ENCODE data around the gene SREBF1. TPM values are rescaled to one million over a fixed set of nuclear protein-coding genes. Genes with fewer than 3 reads are reported as not detected.

SREBF1 gene
- total RNA-seq, 3 donors from 2014 or later = 161 to 179 (median 170) TPM

GRCh38 chr17:17831208-17832031 is 5.4 kb downstream of the SREBF1 start:
- Histone ChIP-seq H3K9me3 (no peaks in the 10 kb centered on the region), H3K4me1 (ENCODE audit: low read depth) (peaks cover 53% of the 10 kb centered on the region), H3K4me3 (no peak overlapping the region), H3K36me3 (ENCODE audit: low read depth) (no peaks in the 10 kb centered on the region)
- no peak for ATAC-seq
- no peak for DNase-seq
- no peak for TF ChIP-seq CTCF (IDR thresholded peaks at IDR 0.05)
- intact Hi-C loops (cut with DNase I, micrococcal nuclease) = no loop called here

- no peak for TF ChIP-seq CTCF (IDR thresholded peaks at IDR 0.05)
- ATAC-seq = peak; percentile 79
- peaks cover 56% of the 10 kb centered on the region for H3K4me1 ChIP-seq (ENCODE audit: low read depth)
- peak in 2 of 3 donors; percentile 56 to 75 for DNase-seq
- no peaks in the 10 kb centered on the region for H3K9me3 ChIP-seq
- intact Hi-C loops (cut with DNase I, micrococcal nuclease) = no loop called here
- no peak overlapping the region for H3K4me3 ChIP-seq
- no peaks in the 10 kb centered on the region for H3K36me3 ChIP-seq (ENCODE audit: low read depth)
Measured at GRCh38 chr17:17830740-17831207, 6.0 kb downstream of the SREBF1 start.

- intact Hi-C loops (cut with DNase I, micrococcal nuclease) = no loop called here
- ATAC-seq (no peak), DNase-seq (no peak)
- Histone ChIP-seq H3K4me1 (ENCODE audit: low read depth) (peaks cover 56% of the 10 kb centered on the region), H3K9me3 (no peaks in the 10 kb centered on the region), H3K36me3 (ENCODE audit: low read depth) (no peaks in the 10 kb centered on the region), H3K4me3 (no peak overlapping the region)
- TF ChIP-seq CTCF (IDR thresholded peaks at IDR 0.05) = no peak
Measured at GRCh38 chr17:17830269-17830567, 6.6 kb downstream of the SREBF1 start.

- H3K4me1 ChIP-seq (ENCODE audit: low read depth) = peaks cover 62% of the 10 kb centered on the region
- no peaks in the 10 kb centered on the region for H3K36me3 ChIP-seq (ENCODE audit: low read depth)
- peak; percentile 5 for ATAC-seq
- intact Hi-C loops (cut with DNase I, micrococcal nuclease) = no loop called here
- H3K4me3 ChIP-seq = no peak overlapping the region
- no peak for DNase-seq
- H3K9me3 ChIP-seq = no peaks in the 10 kb centered on the region
- TF ChIP-seq CTCF (IDR thresholded peaks at IDR 0.05) = no peak
Measured at GRCh38 chr17:17827826-17828621, 8.8 kb downstream of the SREBF1 start.

GRCh38 chr17:17826942-17827785 is 9.6 kb downstream of the SREBF1 start:
- no peak for TF ChIP-seq CTCF (IDR thresholded peaks at IDR 0.05)
- peaks cover 69% of the 10 kb centered on the region for H3K4me1 ChIP-seq (ENCODE audit: low read depth)
- intact Hi-C loops (cut with DNase I, micrococcal nuclease) = no loop called here
- no peaks in the 10 kb centered on the region for H3K9me3 ChIP-seq
- no peaks in the 10 kb centered on the region for H3K36me3 ChIP-seq (ENCODE audit: low read depth)
- no peak for ATAC-seq
- H3K4me3 ChIP-seq = no peak overlapping the region
- no peak for DNase-seq
